Breast epithelium (tissue), 3 donors: ENCODE measurements around the gene DISP1.

Experiments used
- CTCF ChIP-seq, 3 donors: fragments of 450-650 bp; IDR thresholded peaks; one replicate each; pipeline ENCODE4 v1.5.1; 2016 to 2017; ENCODE audit warnings: antibody characterized with exemption in 3 of 3, mild to moderate bottlenecking in 3 of 3, moderate library complexity in 3 of 3
- POLR2A ChIP-seq: fragments of 450-650 bp; IDR thresholded peaks from one replicate; pipeline ENCODE4 v1.6.1; 2016; ENCODE audit warnings: antibody characterized with exemption, mild to moderate bottlenecking, moderate library complexity
- POLR2AphosphoS5 ChIP-seq, 3 donors: sonication (generic); formaldehyde crosslinking; IDR thresholded peaks; one replicate each; pipeline ENCODE4 v1.6.1; 2017; ENCODE audit warnings: antibody characterized with exemption in 3 of 3

- no peak for TF ChIP-seq CTCF (IDR thresholded peaks at IDR 0.05)
- no peak for TF ChIP-seq POLR2A
- no peak for TF ChIP-seq POLR2AphosphoS5 (IDR thresholded peaks at IDR 0.05)
These were observed 37.5 kb downstream of the DISP1 start for GRCh38 chr1:222852326-222852725.
